WTC11 (cell line): ENCODE measurements around the gene SRM. TPM values are rescaled to one million over a fixed set of nuclear protein-coding genes. Genes with fewer than 3 reads are reported as not detected.

Experiments used
- ATAC-seq: fragments of 200-7000 bp; cut with Tn5 transposase; 2 replicates; pipeline ENCODE4 v1.10.0; 2021; ENCODE audit warnings: mild to moderate bottlenecking, moderate library complexity
- CTCF ChIA-PET: fragments of 300-600 bp; sonication (Branson Sonifier 250); formaldehyde crosslinking; loops from one replicate; lab custom pipeline; 2021; ENCODE audit warnings: antibody characterized with exemption; lab: Charles Lee
- POLR2A ChIA-PET: fragments of 350-600 bp; sonication (Branson Sonifier 250); formaldehyde crosslinking; loops from one replicate; lab custom pipeline; 2021; ENCODE audit warnings: antibody characterized with exemption; lab: Charles Lee
- DNase-seq: peaks from one replicate; pipeline ENCODE4 v3.0.0; 2021; ENCODE audit warnings: low spot score
- H3K27ac Mint-ChIP-seq: 2 replicates; pipeline ENCODE4 v1.8.0; 2021; ENCODE audit warnings: mixed read lengths
- H3K27me3 Mint-ChIP-seq: 2 replicates; pipeline ENCODE4 v1.8.0; 2021; ENCODE audit warnings: low read depth, mild to moderate bottlenecking, moderate library complexity, mixed read lengths
- H3K36me3 Mint-ChIP-seq: 2 replicates; pipeline ENCODE4 v1.8.0; 2021; ENCODE audit warnings: mixed read lengths
- H3K4me1 Mint-ChIP-seq: 2 replicates; pipeline ENCODE4 v1.8.0; 2022; ENCODE audit warnings: mixed read lengths
- H3K4me3 Mint-ChIP-seq: 2 replicates; pipeline ENCODE4 v1.8.0; 2021; ENCODE audit warnings: mild to moderate bottlenecking, moderate library complexity, mixed read lengths
- H3K9me3 Mint-ChIP-seq: 2 replicates; pipeline ENCODE4 v1.8.0; 2021; ENCODE audit warnings: mixed read lengths
- CDX4 ChIP-seq: fragments of 250-450 bp; sonication (Bioruptor Pico); IDR thresholded peaks from 2 replicates; pipeline ENCODE4 v1.9.0; 2021; ENCODE audit warnings: moderate library complexity, mild to moderate bottlenecking, inconsistent platforms, borderline replicate concordance
- FOXP4 ChIP-seq: sonication (generic); formaldehyde crosslinking; IDR thresholded peaks from 2 replicates; pipeline ENCODE4 v1.8.0; 2022; ENCODE audit warnings: mild to moderate bottlenecking, missing genetic modification reagents
- GABPB1 ChIP-seq: sonication (generic); formaldehyde crosslinking; IDR thresholded peaks from 2 replicates; pipeline ENCODE4 v1.8.1; 2023; ENCODE audit warnings: mild to moderate bottlenecking, missing genetic modification reagents
- IRF1 ChIP-seq: sonication (generic); formaldehyde crosslinking; IDR thresholded peaks from 2 replicates; pipeline ENCODE4 v1.8.0; 2023; ENCODE audit warnings: missing genetic modification reagents
- PRRX2 ChIP-seq: fragments of 250-450 bp; sonication (Bioruptor Pico); IDR thresholded peaks from 2 replicates; pipeline ENCODE4 v1.8.0; 2021; ENCODE audit warnings: mild to moderate bottlenecking
- ZNF121 ChIP-seq: sonication (generic); formaldehyde crosslinking; IDR thresholded peaks from 2 replicates; pipeline ENCODE4 v1.8.0; 2023; ENCODE audit warnings: missing genetic modification reagents
- ZNF263 ChIP-seq: sonication (generic); formaldehyde crosslinking; IDR thresholded peaks from 2 replicates; pipeline ENCODE4 v1.8.1; 2022; ENCODE audit warnings: low read depth, mild to moderate bottlenecking, moderate library complexity, missing genetic modification reagents
- ZNF423 ChIP-seq: fragments of 250-450 bp; sonication (Bioruptor Pico); IDR thresholded peaks from 2 replicates; pipeline ENCODE4 v2.1.2; 2022; ENCODE audit warnings: mild to moderate bottlenecking, moderate library complexity
- ZNF671 ChIP-seq: fragments of 250-450 bp; sonication (Bioruptor Pico); IDR thresholded peaks from 2 replicates; pipeline ENCODE4 v1.8.0; 2021; ENCODE audit warnings: mild to moderate bottlenecking
- total RNA-seq: library from RNA; stranded (reverse); gene quantifications from 3 replicates; pipeline ENCODE4 v1.2.3, GENCODE V29; 2021
- TF ChIP-seq, protein P1 (sequence below): fragments of 250-450 bp; sonication (Bioruptor Pico); conservative IDR thresholded peaks from 2 replicates; pipeline ENCODE4 v1.9.0; 2021; ENCODE audit warnings: mild to moderate bottlenecking
- TF ChIP-seq, protein P2 (sequence below): fragments of 250-450 bp; sonication (Bioruptor Pico); IDR thresholded peaks from 2 replicates; pipeline ENCODE4 v1.9.0; 2021; ENCODE audit warnings: mild to moderate bottlenecking
- TF ChIP-seq, protein P3 (sequence below): sonication (generic); formaldehyde crosslinking; conservative IDR thresholded peaks from 2 replicates; pipeline ENCODE4 v1.8.1; 2023; ENCODE audit warnings: mild to moderate bottlenecking, low read depth, missing genetic modification reagents, moderate library complexity
- TF ChIP-seq, protein P4 (sequence below): sonication (generic); formaldehyde crosslinking; IDR thresholded peaks from 2 replicates; pipeline ENCODE4 v1.8.1; 2022; ENCODE audit warnings: low read depth, mild to moderate bottlenecking, moderate library complexity, missing genetic modification reagents, borderline replicate concordance

SRM gene
- total RNA-seq, 1 experiment from 2014 or later = 200 TPM

DNA sequence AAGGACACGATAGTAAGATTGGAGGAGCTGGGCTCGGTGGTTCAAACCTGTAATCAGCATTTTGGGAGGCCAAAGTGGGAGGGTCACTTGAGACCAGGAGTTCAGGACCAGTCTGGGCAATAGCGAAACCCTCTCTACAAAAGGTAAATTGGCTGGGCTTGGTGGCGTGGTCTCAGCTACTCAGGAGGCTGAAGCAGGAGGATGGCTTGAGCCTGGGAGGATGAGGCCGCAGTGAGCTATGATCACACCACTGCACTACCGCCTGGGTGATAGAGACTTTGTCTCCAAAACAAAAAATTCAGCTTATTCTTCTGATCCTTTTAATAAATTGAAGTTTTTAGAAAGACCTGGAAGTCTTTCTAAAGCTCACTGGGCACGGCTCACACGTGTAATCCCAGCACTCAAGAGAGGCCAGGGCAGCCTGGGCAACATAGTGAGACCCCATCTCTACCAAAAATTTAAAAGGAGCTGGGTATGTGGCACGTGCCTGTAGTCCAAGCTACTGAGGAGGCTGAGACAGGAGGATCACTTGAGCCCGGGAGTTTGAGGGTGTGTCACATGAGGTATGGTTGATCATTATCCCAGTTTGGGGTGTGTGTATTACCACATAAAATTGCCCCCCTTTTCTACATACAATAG is 28.1 kb downstream of the SRM start (continued):
- no peak for TF ChIP-seq CDX4 (CRISPR knock-in tag)
- no peak for TF ChIP-seq IRF1 (CRISPR knock-in tag)

GRCh38 chr1:11030865-11031264 is 29.0 kb downstream of the SRM start:
- TF ChIP-seq FOXP4 (CRISPR knock-in tag) = no peak
- TF ChIP-seq GABPB1 (CRISPR knock-in tag) = no peak
- TF ChIP-seq ZNF121 (CRISPR knock-in tag) = peak; percentile 82
- TF ChIP-seq, protein P1, sequence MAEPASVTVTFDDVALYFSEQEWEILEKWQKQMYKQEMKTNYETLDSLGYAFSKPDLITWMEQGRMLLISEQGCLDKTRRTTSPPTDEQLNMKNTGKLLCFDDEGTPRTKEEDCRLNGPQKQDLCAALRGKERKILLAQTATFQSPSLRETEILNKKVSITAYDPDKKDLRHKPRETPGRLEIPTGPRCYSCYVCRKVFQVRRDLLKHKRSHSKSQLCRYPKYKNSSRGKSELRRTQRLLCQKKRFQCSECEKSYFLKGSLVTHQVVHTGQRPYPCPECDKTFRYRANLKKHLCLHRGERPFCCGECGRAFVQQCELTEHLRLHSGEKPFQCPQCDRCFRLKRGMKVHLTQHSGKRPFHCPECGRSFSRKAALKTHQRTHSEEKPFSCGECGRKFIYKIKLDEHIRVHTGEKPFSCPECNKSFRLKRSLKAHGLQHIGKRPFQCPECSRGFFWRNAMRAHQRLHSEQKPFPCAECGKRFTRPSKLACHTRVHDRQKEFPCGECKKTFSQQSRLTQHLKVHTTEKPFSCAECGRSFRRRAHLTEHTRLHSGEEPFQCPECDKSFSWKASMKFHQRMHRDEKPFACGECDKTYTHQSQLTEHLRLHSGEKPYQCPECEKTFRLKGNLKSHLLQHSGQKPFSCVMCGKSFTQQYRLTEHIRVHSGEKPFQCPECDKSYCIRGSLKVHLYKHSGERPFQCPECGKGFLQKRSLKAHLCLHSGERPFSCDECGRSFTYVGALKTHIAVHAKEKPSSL (CRISPR knock-in tag) = 0 out of 2 replicates have a peak, but pooled peaks have one; percentile 2
- TF ChIP-seq, protein P2, sequence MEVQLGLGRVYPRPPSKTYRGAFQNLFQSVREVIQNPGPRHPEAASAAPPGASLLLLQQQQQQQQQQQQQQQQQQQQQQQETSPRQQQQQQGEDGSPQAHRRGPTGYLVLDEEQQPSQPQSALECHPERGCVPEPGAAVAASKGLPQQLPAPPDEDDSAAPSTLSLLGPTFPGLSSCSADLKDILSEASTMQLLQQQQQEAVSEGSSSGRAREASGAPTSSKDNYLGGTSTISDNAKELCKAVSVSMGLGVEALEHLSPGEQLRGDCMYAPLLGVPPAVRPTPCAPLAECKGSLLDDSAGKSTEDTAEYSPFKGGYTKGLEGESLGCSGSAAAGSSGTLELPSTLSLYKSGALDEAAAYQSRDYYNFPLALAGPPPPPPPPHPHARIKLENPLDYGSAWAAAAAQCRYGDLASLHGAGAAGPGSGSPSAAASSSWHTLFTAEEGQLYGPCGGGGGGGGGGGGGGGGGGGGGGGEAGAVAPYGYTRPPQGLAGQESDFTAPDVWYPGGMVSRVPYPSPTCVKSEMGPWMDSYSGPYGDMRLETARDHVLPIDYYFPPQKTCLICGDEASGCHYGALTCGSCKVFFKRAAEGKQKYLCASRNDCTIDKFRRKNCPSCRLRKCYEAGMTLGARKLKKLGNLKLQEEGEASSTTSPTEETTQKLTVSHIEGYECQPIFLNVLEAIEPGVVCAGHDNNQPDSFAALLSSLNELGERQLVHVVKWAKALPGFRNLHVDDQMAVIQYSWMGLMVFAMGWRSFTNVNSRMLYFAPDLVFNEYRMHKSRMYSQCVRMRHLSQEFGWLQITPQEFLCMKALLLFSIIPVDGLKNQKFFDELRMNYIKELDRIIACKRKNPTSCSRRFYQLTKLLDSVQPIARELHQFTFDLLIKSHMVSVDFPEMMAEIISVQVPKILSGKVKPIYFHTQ (CRISPR knock-in tag) = peak; percentile 85; the same call in 1 of the 2 replicates
- peak; percentile 32; the same call in 1 of the 2 replicates for TF ChIP-seq PRRX2 (CRISPR knock-in tag)
- TF ChIP-seq ZNF423 (CRISPR knock-in tag) = peak; percentile 8; the same call in 1 of the 2 replicates
- no peak for TF ChIP-seq ZNF263
- no peak for TF ChIP-seq ZNF671 (CRISPR knock-in tag)
- TF ChIP-seq, protein P3, sequence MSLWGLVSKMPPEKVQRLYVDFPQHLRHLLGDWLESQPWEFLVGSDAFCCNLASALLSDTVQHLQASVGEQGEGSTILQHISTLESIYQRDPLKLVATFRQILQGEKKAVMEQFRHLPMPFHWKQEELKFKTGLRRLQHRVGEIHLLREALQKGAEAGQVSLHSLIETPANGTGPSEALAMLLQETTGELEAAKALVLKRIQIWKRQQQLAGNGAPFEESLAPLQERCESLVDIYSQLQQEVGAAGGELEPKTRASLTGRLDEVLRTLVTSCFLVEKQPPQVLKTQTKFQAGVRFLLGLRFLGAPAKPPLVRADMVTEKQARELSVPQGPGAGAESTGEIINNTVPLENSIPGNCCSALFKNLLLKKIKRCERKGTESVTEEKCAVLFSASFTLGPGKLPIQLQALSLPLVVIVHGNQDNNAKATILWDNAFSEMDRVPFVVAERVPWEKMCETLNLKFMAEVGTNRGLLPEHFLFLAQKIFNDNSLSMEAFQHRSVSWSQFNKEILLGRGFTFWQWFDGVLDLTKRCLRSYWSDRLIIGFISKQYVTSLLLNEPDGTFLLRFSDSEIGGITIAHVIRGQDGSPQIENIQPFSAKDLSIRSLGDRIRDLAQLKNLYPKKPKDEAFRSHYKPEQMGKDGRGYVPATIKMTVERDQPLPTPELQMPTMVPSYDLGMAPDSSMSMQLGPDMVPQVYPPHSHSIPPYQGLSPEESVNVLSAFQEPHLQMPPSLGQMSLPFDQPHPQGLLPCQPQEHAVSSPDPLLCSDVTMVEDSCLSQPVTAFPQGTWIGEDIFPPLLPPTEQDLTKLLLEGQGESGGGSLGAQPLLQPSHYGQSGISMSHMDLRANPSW (CRISPR knock-in tag) = no peak
- TF ChIP-seq, protein P4, sequence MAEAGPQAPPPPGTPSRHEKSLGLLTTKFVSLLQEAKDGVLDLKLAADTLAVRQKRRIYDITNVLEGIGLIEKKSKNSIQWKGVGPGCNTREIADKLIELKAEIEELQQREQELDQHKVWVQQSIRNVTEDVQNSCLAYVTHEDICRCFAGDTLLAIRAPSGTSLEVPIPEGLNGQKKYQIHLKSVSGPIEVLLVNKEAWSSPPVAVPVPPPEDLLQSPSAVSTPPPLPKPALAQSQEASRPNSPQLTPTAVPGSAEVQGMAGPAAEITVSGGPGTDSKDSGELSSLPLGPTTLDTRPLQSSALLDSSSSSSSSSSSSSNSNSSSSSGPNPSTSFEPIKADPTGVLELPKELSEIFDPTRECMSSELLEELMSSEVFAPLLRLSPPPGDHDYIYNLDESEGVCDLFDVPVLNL (CRISPR knock-in tag) = no peak
- peaks cover 12% of the 10 kb centered on the region; the same call in 1 of the 2 replicates for H3K4me1 Mint-ChIP-seq
- POLR2A ChIA-PET = interaction anchor here (0.9 kb wide), 1 partner anchor 50 kb away, joined by 3 read pairs; no protein-coding TSS in a partner anchor
- CTCF ChIA-PET = interaction anchor here (1.2 to 1.3 kb wide), 2 partner anchors 22 to 211 kb away, joined by 3 read pairs; no protein-coding TSS in a partner anchor
- ATAC-seq (no peak), DNase-seq (no peak)
- peaks cover 15% of the 10 kb centered on the region for H3K36me3 Mint-ChIP-seq
- H3K4me3 Mint-ChIP-seq = no peak overlapping the region
- H3K27me3 Mint-ChIP-seq = no peaks in the 10 kb centered on the region
- H3K9me3 Mint-ChIP-seq = no peaks in the 10 kb centered on the region
- H3K27ac Mint-ChIP-seq = 0 out of 2 replicates have a peak overlapping the region, but pooled peaks have one; percentile 4
